ENCODE measurements around the gene AGAP3.

AGAP3 gene

GRCh38 chr7:151078233-151079040 is 7.8 kb upstream of the AGAP3 start:
- Histone ChIP-seq H3K36me3 (peaks cover 47% of the 10 kb centered on the region), H3K4me1 (ENCODE audit: control insufficient read depth in 1 of 2, insufficient read depth in 1 of 2, low read depth in 1 of 2, low read length in 1 of 2) (peaks cover 28 to 38% of the 10 kb centered on the region in 2 experiments), H3K9me3 (no peaks in the 10 kb centered on the region), H3K27ac (no peak overlapping the region), H3K27me3 (no peaks in the 10 kb centered on the region), H3K4me3 (ENCODE audit: low read depth in 1 of 2, low read length in 1 of 2) (peak overlapping the region in 1 of 2 experiments; percentile 8)
- TF ChIP-seq CTCF (IDR thresholded peaks at IDR 0.05): no peak

GRCh38 chr7:151079199-151079910 is 6.9 kb upstream of the AGAP3 start:
- no peak overlapping the region for H3K27ac ChIP-seq
- peaks cover 37% of the 10 kb centered on the region for H3K36me3 ChIP-seq
- H3K9me3 ChIP-seq: no peaks in the 10 kb centered on the region
- TF ChIP-seq CTCF (IDR thresholded peaks at IDR 0.05): no peak
- H3K4me1 ChIP-seq (ENCODE audit: control insufficient read depth in 1 of 2, insufficient read depth in 1 of 2, low read depth in 1 of 2, low read length in 1 of 2): peaks cover 33 to 41% of the 10 kb centered on the region in 2 experiments
- peak overlapping the region; percentile 79 to 99 for H3K4me3 ChIP-seq (ENCODE audit: low read depth in 1 of 2, low read length in 1 of 2)
- peaks cover 7% of the 10 kb centered on the region for H3K27me3 ChIP-seq

DNA sequence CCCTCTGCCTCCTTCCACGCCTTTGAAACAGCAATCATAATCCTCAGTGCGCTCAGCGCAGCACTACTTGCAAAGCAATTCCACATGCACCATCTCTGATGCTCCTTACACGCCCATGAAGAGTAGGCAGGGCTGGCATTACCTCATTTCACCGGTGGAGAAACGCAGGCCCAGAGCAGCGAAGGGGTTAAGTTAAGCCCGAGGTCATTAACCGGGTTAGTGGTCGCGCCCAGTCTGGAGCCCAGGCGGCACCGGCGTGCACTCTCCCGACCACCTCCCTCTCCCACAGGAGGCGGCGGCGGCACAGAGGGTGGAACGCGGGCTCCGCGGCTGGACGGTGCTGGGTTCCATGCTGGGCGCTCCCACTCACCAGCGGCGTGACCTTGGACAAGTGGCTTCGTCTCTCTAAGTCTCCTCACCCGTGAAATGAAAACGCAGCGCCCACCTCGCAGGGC is 6.2 kb upstream of the AGAP3 start:
- peaks cover 33 to 41% of the 10 kb centered on the region in 2 experiments for H3K4me1 ChIP-seq (ENCODE audit: control insufficient read depth in 1 of 2, insufficient read depth in 1 of 2, low read depth in 1 of 2, low read length in 1 of 2)
- H3K27me3 ChIP-seq: peaks cover 14% of the 10 kb centered on the region
- peak overlapping the region; percentile 79 to 99 for H3K4me3 ChIP-seq (ENCODE audit: low read depth in 1 of 2, low read length in 1 of 2)
- H3K27ac ChIP-seq: peak overlapping the region; percentile 82
- TF ChIP-seq CTCF (IDR thresholded peaks at IDR 0.05): no peak
- H3K36me3 ChIP-seq: peaks cover 30% of the 10 kb centered on the region
- H3K9me3 ChIP-seq: no peaks in the 10 kb centered on the region

DNA sequence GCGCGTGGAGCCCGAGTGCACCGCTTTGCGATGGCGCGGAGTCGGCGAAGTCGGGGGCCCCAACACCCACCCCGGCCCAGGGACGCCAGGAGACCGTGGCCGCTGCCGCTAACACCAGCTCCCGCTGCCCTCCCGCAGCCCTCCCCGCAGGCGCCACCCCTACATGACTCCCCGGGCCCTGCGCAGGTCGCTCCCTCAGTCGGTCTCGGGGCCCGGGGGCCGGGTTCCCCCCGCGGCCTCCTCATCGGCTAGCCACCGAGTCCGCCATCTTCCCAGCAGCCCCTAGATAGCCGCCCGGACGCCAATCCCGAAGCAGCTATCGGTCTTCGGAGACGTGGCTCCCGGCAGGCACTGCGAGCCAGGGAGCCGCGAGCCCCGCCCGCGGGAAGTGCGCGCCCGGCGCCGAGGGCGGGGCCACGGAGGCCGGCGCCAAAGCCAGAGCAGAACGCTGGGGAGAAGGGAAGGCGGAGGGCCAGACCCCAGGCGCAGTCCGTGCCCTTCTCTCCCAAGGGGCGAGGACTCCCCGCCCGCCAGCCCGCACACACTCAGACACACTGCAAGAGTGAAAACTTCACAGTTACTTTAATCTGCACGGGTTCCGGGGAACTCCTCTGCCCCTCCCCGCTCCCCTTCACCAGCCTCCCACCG is 5.6 kb upstream of the AGAP3 start, which contains the start of gene FASTK:
TSS of gene FASTK (minus strand) at position 288 of the 648 bp plus-strand sequence. CDS start at position 245, 43 bp downstream.
- peak within 1 kb of the TSS; percentile 79 to 99 for H3K4me3 ChIP-seq (ENCODE audit: low read depth in 1 of 2, low read length in 1 of 2)
- H3K9me3 ChIP-seq: no peaks in the 10 kb centered on the region
- H3K36me3 ChIP-seq: peaks cover 25% of the 10 kb centered on the region
- TF ChIP-seq CTCF (IDR thresholded peaks at IDR 0.05): peak; percentile 26
- peak within 1 kb of the TSS; percentile 82 for H3K27ac ChIP-seq
- peaks cover 20% of the 10 kb centered on the region for H3K27me3 ChIP-seq
- H3K4me1 ChIP-seq (ENCODE audit: control insufficient read depth in 1 of 2, insufficient read depth in 1 of 2, low read depth in 1 of 2, low read length in 1 of 2): peaks cover 35 to 44% of the 10 kb centered on the region in 2 experiments

All from neutrophil (primary cell).